IMR-90 (cell line): ENCODE measurements around the gene PLXNA4. TPM values are rescaled to one million over a fixed set of nuclear protein-coding genes. Genes with fewer than 3 reads are reported as not detected.

Experiments used
- ATAC-seq: fragments of 200-7000 bp; cut with Tn5 transposase; 2 replicates; pipeline ENCODE4 v1.9.1; 2020; ENCODE audit warnings: low read depth, mild to moderate bottlenecking, moderate library complexity
- BruUV-seq: library from RNA; stranded (reverse); fragments of 400-500 nt; replicated peaks from 2 replicates; lab custom pipeline; 2021; lab: Mats Ljungman, UMichigan
- CTCF ChIA-PET: fragments of 300-600 bp; formaldehyde crosslinking; extraction: SDS; loops from one replicate; lab custom pipeline; 2021; ENCODE audit warnings: antibody characterized with exemption; lab: Yijun Ruan, JAX
- POLR2A ChIA-PET: fragments of 300-600 bp; sonication (Branson Sonifier 250); formaldehyde crosslinking; loops from one replicate; lab custom pipeline; 2022; ENCODE audit warnings: antibody characterized with exemption; ENCODE audit not compliant: unreplicated experiment; lab: Charles Lee
- DNase-seq: peaks from one replicate; pipeline ENCODE4 v3.0.0; 2013
- H2AFZ ChIP-seq: replicated peaks from 2 replicates; pipeline ENCODE3; 2013; ENCODE audit warnings: low read length, mild to moderate bottlenecking; ENCODE audit not compliant: poor library complexity
- H2AK5ac ChIP-seq: 2 replicates; pipeline ENCODE4 v1.6.1; 2013; ENCODE audit warnings: low read depth, low read length, inconsistent platforms
- H2AK9ac ChIP-seq: replicated peaks from 2 replicates; pipeline ENCODE3; 2013; ENCODE audit warnings: mild to moderate bottlenecking, low read depth, low read length, moderate library complexity; ENCODE audit not compliant: poor library complexity
- H2BK120ac ChIP-seq: 2 replicates; pipeline ENCODE4 v1.6.1; 2013; ENCODE audit warnings: low read depth, low read length, inconsistent platforms
- H2BK15ac ChIP-seq: 3 replicates; pipeline ENCODE4 v1.6.1; 2013; ENCODE audit warnings: low read depth, low read length, inconsistent platforms
- H2BK20ac ChIP-seq: 2 replicates; pipeline ENCODE4 v1.6.1; 2013; ENCODE audit warnings: low read depth, mild to moderate bottlenecking, inconsistent platforms, low read length, moderate library complexity
- H2BK5ac ChIP-seq: 2 replicates; pipeline ENCODE4 v1.6.1; 2013; ENCODE audit warnings: mild to moderate bottlenecking, low read depth, low read length, inconsistent platforms; ENCODE audit not compliant: poor library complexity, severe bottlenecking
- H3K14ac ChIP-seq: replicated peaks from 2 replicates; pipeline ENCODE4 v1.6.1; 2013; ENCODE audit warnings: low read depth, low read length, inconsistent platforms
- H3K18ac ChIP-seq: 2 replicates; pipeline ENCODE4 v1.6.1; 2013; ENCODE audit warnings: low read depth, low read length, control low read depth
- H3K23ac ChIP-seq: 2 replicates; pipeline ENCODE4 v1.6.1; 2013; ENCODE audit warnings: low read depth, low read length, inconsistent platforms
- H3K27ac ChIP-seq: 2 replicates; pipeline ENCODE4 v1.5.1; 2013; ENCODE audit warnings: mild to moderate bottlenecking, control low read depth, low read length; ENCODE audit not compliant: insufficient read depth
- H3K27me3 ChIP-seq: 2 replicates; pipeline ENCODE4 v1.6.1; 2013; ENCODE audit warnings: low read length; ENCODE audit not compliant: control insufficient read depth, insufficient read depth
- H3K36me3 ChIP-seq: 2 replicates; pipeline ENCODE4 v1.6.1; 2013; ENCODE audit warnings: low read length, mixed read lengths; ENCODE audit not compliant: control insufficient read depth, insufficient read depth
- H3K4ac ChIP-seq: 2 replicates; pipeline ENCODE4 v1.6.1; 2013; ENCODE audit warnings: low read depth, low read length, inconsistent platforms
- H3K4me1 ChIP-seq: 2 replicates; pipeline ENCODE4 v1.6.1; 2013; ENCODE audit warnings: low read length, mixed read lengths; ENCODE audit not compliant: control insufficient read depth, insufficient read depth
- H3K4me2 ChIP-seq: 2 replicates; pipeline ENCODE4 v1.6.1; 2013; ENCODE audit warnings: low read depth, mild to moderate bottlenecking, control low read depth, low read length, moderate library complexity
- H3K4me3 ChIP-seq: 2 replicates; pipeline ENCODE4 v1.5.1; 2013; ENCODE audit warnings: low read depth, mild to moderate bottlenecking, control low read depth, low read length, moderate library complexity; ENCODE audit not compliant: insufficient read depth
- H3K56ac ChIP-seq: 2 replicates; pipeline ENCODE4 v1.6.1; 2013; ENCODE audit warnings: low read length, inconsistent platforms; ENCODE audit not compliant: insufficient read depth; ENCODE audit errors: extremely low read depth
- H3K79me1 ChIP-seq, 2 experiments: 2 replicates each; pipeline ENCODE4 v1.6.1; 2013; ENCODE audit warnings: low read length in 2 of 2, inconsistent platforms in 1 of 2, low read depth in 1 of 2
- H3K9ac ChIP-seq: 2 replicates; pipeline ENCODE4 v1.6.1; 2013; ENCODE audit warnings: low read depth, low read length, control low read depth
- H3K9me1 ChIP-seq: 2 replicates; pipeline ENCODE4 v1.6.1; 2013; ENCODE audit warnings: low read length, inconsistent platforms; ENCODE audit not compliant: insufficient read depth
- H3K9me3 ChIP-seq: 2 replicates; pipeline ENCODE4 v1.6.1; 2013; ENCODE audit warnings: low read length; ENCODE audit not compliant: control insufficient read depth, insufficient read depth
- H4K20me1 ChIP-seq: 2 replicates; pipeline ENCODE4 v1.6.1; 2013; ENCODE audit warnings: low read length, inconsistent platforms; ENCODE audit not compliant: insufficient read depth
- H4K5ac ChIP-seq: 2 replicates; pipeline ENCODE4 v1.6.1; 2013; ENCODE audit warnings: mild to moderate bottlenecking, low read depth, low read length, control low read depth
- H4K8ac ChIP-seq, 2 experiments: 2 replicates each; pipeline ENCODE4 v1.6.1; 2013; ENCODE audit warnings: low read depth in 2 of 2, low read length in 2 of 2, control low read depth in 1 of 2, inconsistent platforms in 1 of 2
- H4K91ac ChIP-seq: 2 replicates; pipeline ENCODE4 v1.6.1; 2013; ENCODE audit warnings: low read depth, low read length, inconsistent platforms; ENCODE audit not compliant: insufficient read depth
- MAZ ChIP-seq: IDR thresholded peaks from 2 replicates; pipeline ENCODE4 v1.6.1; 2012; ENCODE audit warnings: low read depth, mild to moderate bottlenecking, low read length, improper control_type of control experiment, moderate library complexity, borderline replicate concordance
- RCOR1 ChIP-seq: IDR thresholded peaks from 2 replicates; pipeline ENCODE4 v1.6.1; 2012; ENCODE audit warnings: mild to moderate bottlenecking, low read length, improper control_type of control experiment; ENCODE audit not compliant: insufficient replicate concordance
- whole genome bisulfite sequencing, 2 experiments: methylation state at CpG; one replicate each; pipeline versions ENCODE4 v1.1.5 to v1.1.7; 2013; ENCODE audit warnings: missing lambda C conversion rate in 2 of 2; ENCODE audit not compliant: insufficient read length in 1 of 2; ENCODE audit errors: extremely low coverage in 2 of 2; 5-methylcytosine and 5-hydroxymethylcytosine counted together
- dilution Hi-C: fragments of 300-500 bp; cut with HindIII; formaldehyde crosslinking; loops from one replicate; pipeline ENCODE4 v1.14.3; 2018; ENCODE audit warnings: low sequenced_read_pairs; ENCODE audit not compliant: unreplicated experiment
- in situ Hi-C: fragments of 300-500 bp; cut with MboI; formaldehyde crosslinking; loops from 3 replicates; pipeline ENCODE4 v1.14.3; 2019; ENCODE audit warnings: low sequenced_read_pairs, inconsistent platforms, mixed read lengths
- intact Hi-C: fragments of 100-400 bp; cut with micrococcal nuclease; formaldehyde crosslinking; loops from 2 replicates; pipeline ENCODE4 v1.10.0; 2022
- polyA plus RNA-seq, 3 experiments: library from polyadenylated mRNA; depleted of rRNA; stranded (reverse); fragments of >200 nt; gene quantifications; 2 replicates each; pipeline ENCODE4 v1.2.3, GENCODE V29; 2012; ENCODE audit warnings: low replicate concordance in 1 of 3
- total RNA-seq: library from RNA; depleted of rRNA; stranded (reverse); fragments of >200 nt; gene quantifications from 2 replicates; pipeline ENCODE4 v1.2.3, GENCODE V29; 2012

PLXNA4 gene
- total and polyA plus RNA-seq, 2 of the 4 experiments (the other 2 are of a cell fraction): under 0.01 TPM

GRCh38 chr7:132115028-132115427 lies 461.2 kb downstream of the PLXNA4 start:
- no peak for TF ChIP-seq MAZ
- no peak for TF ChIP-seq RCOR1
- H3K9me3 ChIP-seq: no peaks in the 10 kb centered on the region
- WGBS, 2 experiments: no CpG with 5 or more reads among the region's 4 CpGs
- H3K4me2 ChIP-seq: no peak overlapping the region
- no peaks in the 10 kb centered on the region for H3K79me1 ChIP-seq
- H4K8ac ChIP-seq: no peak overlapping the region
- H4K5ac ChIP-seq: no peak overlapping the region
- no TSS peak for BruUV-seq
- H2BK120ac ChIP-seq: no peak overlapping the region
- H3K18ac ChIP-seq: no peak overlapping the region
- no peak overlapping the region for H2AFZ ChIP-seq
- dilution Hi-C loops: no loop called here
- no peak overlapping the region for H2AK5ac ChIP-seq
- no peaks in the 10 kb centered on the region for H3K4me1 ChIP-seq
- no peak overlapping the region for H3K23ac ChIP-seq
- no peak overlapping the region for H3K4me3 ChIP-seq
- in situ Hi-C loops: no loop called here
- H2BK15ac ChIP-seq: no peak overlapping the region
- H3K4ac ChIP-seq: no peak overlapping the region
- CTCF ChIA-PET: no interaction called here
- H3K9me1 ChIP-seq: no peaks in the 10 kb centered on the region
- no peak overlapping the region for H3K9ac ChIP-seq
- H3K36me3 ChIP-seq: no peaks in the 10 kb centered on the region
- no peaks in the 10 kb centered on the region for H4K20me1 ChIP-seq
- no peak for DNase-seq
- no peaks in the 10 kb centered on the region for H3K27me3 ChIP-seq
- no peak overlapping the region for H3K56ac ChIP-seq
- no peak overlapping the region for H2BK5ac ChIP-seq
- intact Hi-C loops: no loop called here
- H4K91ac ChIP-seq: no peak overlapping the region
- H2BK20ac ChIP-seq: no peak overlapping the region
- no peak overlapping the region for H3K14ac ChIP-seq
- no peak for ATAC-seq
- no peak overlapping the region for H2AK9ac ChIP-seq
- POLR2A ChIA-PET: no interaction called here
- H3K27ac ChIP-seq: no peak overlapping the region
